Left ventricle myocardium inferior (tissue), 1 donor: ENCODE data around the gene CAPRIN1. TPM values are rescaled to one million over a fixed set of nuclear protein-coding genes. Genes with fewer than 3 reads are reported as not detected.

ENCODE experiments used
- DNase-seq: peaks from one replicate; pipeline ENCODE4 v3.0.0-alpha.2; 2020
- H3K27ac ChIP-seq: fragments of 200-600 bp; replicated peaks from 2 replicates; pipeline ENCODE4 v1.8.0; 2021
- H3K27me3 ChIP-seq: fragments of 200-600 bp; 2 replicates; pipeline ENCODE4 v1.8.0; 2021; ENCODE audit warnings: low read depth
- H3K36me3 ChIP-seq: fragments of 200-600 bp; 2 replicates; pipeline ENCODE4 v1.8.0; 2021
- H3K4me1 ChIP-seq: fragments of 200-600 bp; 2 replicates; pipeline ENCODE4 v1.8.0; 2021
- H3K4me3 ChIP-seq: fragments of 200-600 bp; 2 replicates; pipeline ENCODE4 v1.8.0; 2021; ENCODE audit warnings: mild to moderate bottlenecking, moderate library complexity
- H3K9me3 ChIP-seq: fragments of 200-600 bp; replicated peaks from 2 replicates; pipeline ENCODE4 v1.8.0; 2021
- intact Hi-C: fragments of 100-400 bp; cut with micrococcal nuclease; formaldehyde crosslinking; loops from one replicate; pipeline ENCODE4 v1.11.0; 2022
- total RNA-seq: library from RNA; stranded (reverse); fragmentation: NEBNext Ultra II Directional; extraction: Animal tissue kit (Norgen Biotek cat#: 25700); gene quantifications from one replicate; pipeline ENCODE4 v1.2.1, GENCODE V29; 2021
- TF ChIP-seq, protein P1 (sequence below): fragments of 200-600 bp; IDR thresholded peaks from 2 replicates; pipeline ENCODE4 v1.8.0; 2021; ENCODE audit warnings: antibody characterized with exemption, mild to moderate bottlenecking, borderline replicate concordance
- donor health status: DM: no; HTN: yes; CAD: no; lungs with severe emphysema.

The CAPRIN1 gene
- total RNA-seq, 1 donor from 2014 or later: 112 TPM

DNA sequence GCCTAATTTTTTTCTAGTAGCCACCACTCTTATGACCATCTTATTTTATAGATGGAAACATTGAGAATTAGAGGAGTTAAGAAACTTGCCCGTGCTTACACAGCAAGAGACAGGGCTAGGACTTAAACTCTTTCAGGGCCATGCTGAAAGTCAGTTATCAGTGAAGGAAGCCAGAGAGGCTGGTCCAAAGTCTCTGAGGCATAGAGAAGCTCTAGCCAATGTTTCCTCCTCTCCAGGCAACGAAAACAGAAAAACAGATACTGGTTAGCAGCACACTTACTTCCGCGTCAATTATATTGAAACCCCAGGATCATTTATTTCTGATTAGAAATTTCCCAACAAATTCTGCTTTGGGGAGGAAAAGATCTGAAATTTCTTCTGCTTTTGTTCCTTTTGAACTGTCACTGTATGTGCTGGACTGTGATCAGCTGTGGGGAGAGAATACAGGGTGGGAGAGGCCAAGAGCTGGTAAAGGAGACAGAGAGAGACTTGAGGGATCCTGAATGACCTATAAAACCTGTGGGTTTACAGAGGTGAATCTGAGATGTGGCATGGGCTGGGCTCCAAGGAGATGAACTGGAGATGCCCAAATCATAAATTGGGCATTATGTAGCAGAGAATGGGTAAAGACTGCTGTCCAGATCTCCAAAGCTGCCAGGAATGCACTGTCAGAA lies 37.5 kb upstream of the CAPRIN1 start:
- no peak for DNase-seq
- intact Hi-C loops: no loop called here

DNA sequence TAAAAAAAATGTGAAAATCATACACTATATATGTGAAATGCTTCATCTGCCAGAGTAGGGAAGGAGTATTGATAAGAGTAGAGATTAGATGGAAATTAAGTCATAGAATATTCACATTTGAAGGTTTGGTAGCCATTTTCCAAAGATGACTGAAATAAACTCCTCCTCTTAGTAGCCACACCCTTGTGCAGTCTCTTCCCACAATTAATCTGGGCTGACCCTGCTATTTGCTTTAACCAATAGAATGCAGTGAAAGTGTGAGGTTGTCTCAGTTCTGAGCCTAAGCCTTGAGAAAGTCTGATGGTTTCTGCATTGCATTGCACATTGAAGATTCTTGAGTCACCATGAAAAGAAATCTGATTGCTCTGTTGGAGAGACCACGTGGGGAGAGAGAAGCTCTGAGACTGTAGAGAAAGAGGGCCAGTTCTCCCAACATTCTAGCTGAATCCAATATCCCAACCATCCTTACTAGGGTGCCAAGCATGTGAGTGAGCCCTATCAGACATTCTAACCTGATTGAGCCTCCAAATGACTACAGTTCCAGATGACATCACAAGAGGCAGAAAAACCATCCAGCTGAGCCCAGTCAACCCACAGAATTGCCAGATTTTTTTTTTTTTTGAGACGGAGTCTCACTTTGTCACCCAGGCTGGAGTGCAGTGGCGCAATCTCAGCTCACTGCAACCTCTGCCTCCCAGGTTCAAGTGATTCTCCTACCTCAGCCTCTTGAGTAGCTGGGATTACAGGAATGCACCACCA lies 29.4 kb upstream of the CAPRIN1 start:
- DNase-seq: no peak
- no peaks in the 10 kb centered on the region for H3K4me1 ChIP-seq
- TF ChIP-seq, protein P1, sequence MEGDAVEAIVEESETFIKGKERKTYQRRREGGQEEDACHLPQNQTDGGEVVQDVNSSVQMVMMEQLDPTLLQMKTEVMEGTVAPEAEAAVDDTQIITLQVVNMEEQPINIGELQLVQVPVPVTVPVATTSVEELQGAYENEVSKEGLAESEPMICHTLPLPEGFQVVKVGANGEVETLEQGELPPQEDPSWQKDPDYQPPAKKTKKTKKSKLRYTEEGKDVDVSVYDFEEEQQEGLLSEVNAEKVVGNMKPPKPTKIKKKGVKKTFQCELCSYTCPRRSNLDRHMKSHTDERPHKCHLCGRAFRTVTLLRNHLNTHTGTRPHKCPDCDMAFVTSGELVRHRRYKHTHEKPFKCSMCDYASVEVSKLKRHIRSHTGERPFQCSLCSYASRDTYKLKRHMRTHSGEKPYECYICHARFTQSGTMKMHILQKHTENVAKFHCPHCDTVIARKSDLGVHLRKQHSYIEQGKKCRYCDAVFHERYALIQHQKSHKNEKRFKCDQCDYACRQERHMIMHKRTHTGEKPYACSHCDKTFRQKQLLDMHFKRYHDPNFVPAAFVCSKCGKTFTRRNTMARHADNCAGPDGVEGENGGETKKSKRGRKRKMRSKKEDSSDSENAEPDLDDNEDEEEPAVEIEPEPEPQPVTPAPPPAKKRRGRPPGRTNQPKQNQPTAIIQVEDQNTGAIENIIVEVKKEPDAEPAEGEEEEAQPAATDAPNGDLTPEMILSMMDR: no peak
- intact Hi-C loops: no loop called here
- peaks cover 11% of the 10 kb centered on the region for H3K9me3 ChIP-seq
- H3K27ac ChIP-seq: no peak overlapping the region
- H3K4me3 ChIP-seq: no peak overlapping the region
- no peaks in the 10 kb centered on the region for H3K36me3 ChIP-seq
- no peaks in the 10 kb centered on the region for H3K27me3 ChIP-seq

More for the DNA sequence above, 37.5 kb upstream of the CAPRIN1 start:
- H3K9me3 ChIP-seq: no peaks in the 10 kb centered on the region
- no peaks in the 10 kb centered on the region for H3K4me1 ChIP-seq
- H3K4me3 ChIP-seq: no peak overlapping the region
- H3K27ac ChIP-seq: no peak overlapping the region
- no peaks in the 10 kb centered on the region for H3K36me3 ChIP-seq
- H3K27me3 ChIP-seq: no peaks in the 10 kb centered on the region
- TF ChIP-seq, protein P1: no peak

DNA sequence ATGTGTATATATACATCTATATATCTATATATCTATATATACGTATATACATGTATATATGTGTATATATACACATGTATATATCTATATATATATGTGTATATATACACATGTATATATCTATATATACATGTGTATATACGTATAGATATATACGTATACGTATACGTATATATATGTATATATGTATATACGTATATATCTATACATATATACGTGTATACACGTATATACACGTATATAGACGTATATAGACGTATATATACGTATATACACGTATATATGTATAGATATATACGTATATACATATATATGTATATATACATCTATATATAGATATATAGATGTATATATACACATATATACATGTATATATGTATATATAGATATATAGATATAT lies 25.1 kb upstream of the CAPRIN1 start:
- H3K27ac ChIP-seq: no peak overlapping the region
- intact Hi-C loops: no loop called here
- no peaks in the 10 kb centered on the region for H3K27me3 ChIP-seq
- H3K4me3 ChIP-seq: no peak overlapping the region
- no peaks in the 10 kb centered on the region for H3K36me3 ChIP-seq
- peaks cover 11% of the 10 kb centered on the region for H3K9me3 ChIP-seq
- TF ChIP-seq, protein P1: no peak
- peaks cover 14% of the 10 kb centered on the region for H3K4me1 ChIP-seq
- no peak for DNase-seq

DNA sequence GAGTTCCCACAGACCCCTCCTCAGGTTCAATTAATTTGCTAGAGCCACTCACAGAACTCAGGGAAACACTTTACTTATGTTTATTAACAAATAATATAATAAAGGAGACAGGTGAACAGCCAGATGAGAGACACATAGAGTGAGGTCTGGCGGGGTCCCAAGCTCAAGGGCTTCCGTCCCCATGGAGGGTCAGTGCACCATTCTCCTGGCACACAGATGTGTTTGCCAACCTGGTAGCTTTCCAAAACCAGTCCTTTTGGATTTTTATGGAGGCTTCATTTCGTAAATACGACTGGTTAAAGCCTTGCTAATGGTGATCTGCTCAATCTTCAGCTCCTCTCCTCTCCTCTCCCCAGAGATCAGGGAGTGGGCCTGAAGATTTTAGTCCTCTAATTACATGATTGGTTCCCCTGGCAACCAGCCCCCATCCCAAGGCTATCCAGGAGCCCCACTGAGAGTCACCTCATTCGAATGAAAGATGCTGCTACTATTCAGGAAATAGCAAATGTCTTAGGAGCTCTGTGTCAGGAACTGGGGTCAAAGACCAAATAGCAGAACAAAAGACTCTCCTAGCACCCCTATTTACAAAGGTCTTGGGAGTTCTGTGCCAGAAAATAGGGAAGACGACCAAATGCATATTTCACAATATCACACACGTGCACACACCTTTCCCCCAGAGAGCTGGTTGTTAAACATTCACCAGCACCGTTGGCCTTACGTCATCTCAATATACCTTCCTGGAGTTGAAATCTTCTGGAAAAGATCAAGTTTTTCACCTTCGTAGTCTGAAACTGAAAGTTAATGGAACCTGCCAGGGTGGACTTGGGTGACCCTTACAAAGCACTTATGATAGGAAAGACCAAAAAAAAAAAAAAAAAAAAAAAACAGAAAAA lies 23.8 kb upstream of the CAPRIN1 start:
- intact Hi-C loops: no loop called here
- H3K4me1 ChIP-seq: peaks cover 14% of the 10 kb centered on the region
- no peak for DNase-seq
- no peaks in the 10 kb centered on the region for H3K36me3 ChIP-seq
- H3K9me3 ChIP-seq: peaks cover 2% of the 10 kb centered on the region
- TF ChIP-seq, protein P1: no peak
- no peaks in the 10 kb centered on the region for H3K27me3 ChIP-seq
- peak overlapping the region; percentile 61 for H3K27ac ChIP-seq
- H3K4me3 ChIP-seq: no peak overlapping the region

DNA sequence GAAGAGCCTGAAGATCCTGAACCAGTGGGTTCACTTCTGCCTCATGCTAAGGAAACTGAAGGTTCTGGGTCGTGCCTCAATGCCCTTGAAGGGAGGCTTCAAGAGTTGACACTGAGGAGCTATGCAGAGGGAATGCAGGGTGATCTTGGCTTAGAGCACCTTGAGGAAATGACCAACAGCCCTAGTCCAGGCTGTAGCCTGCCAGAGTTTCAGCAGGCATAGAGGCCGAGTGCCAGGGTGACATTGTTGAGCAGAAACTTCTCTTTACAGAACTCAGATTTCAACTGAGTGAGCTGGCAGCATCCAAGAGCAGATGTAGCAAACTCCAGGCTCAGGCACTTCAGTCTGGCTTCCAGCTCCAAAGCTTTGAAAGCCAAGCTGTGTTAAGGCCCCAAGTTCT lies 23.1 kb upstream of the CAPRIN1 start:
- intact Hi-C loops: no loop called here
- TF ChIP-seq, protein P1: no peak
- no peaks in the 10 kb centered on the region for H3K9me3 ChIP-seq
- DNase-seq: peak; percentile 33
- H3K4me3 ChIP-seq: no peak overlapping the region
- H3K27me3 ChIP-seq: no peaks in the 10 kb centered on the region
- H3K36me3 ChIP-seq: no peaks in the 10 kb centered on the region
- H3K4me1 ChIP-seq: peaks cover 14% of the 10 kb centered on the region
- H3K27ac ChIP-seq: peak overlapping the region; percentile 61
